GM23338 (cell line): ENCODE data around the gene RAP1GAP. TPM values are rescaled to one million over a fixed set of nuclear protein-coding genes. Genes with fewer than 3 reads are reported as not detected.

ENCODE experiments used
- ATAC-seq: fragments of 200-7000 bp; cut with Tn5 transposase; 3 replicates; pipeline ENCODE4 v1.9.1; 2020
- DNase-seq: peaks from one replicate; pipeline ENCODE4 v3.0.0-alpha.2; 2015; ENCODE audit warnings: low spot score
- H2AFZ ChIP-seq: fragments of 200-600 bp; sonication (generic); 2 replicates; pipeline ENCODE4 v1.8.0; 2016; ENCODE audit warnings: antibody characterized with exemption, mild to moderate bottlenecking, moderate library complexity
- H3F3A ChIP-seq: fragments of 200-600 bp; sonication (generic); replicated peaks from 2 replicates; pipeline ENCODE4 v1.8.0; 2017; ENCODE audit warnings: antibody characterized with exemption, mixed run types, low read depth
- H3K27ac ChIP-seq: fragments of 200-600 bp; sonication (generic); 2 replicates; pipeline ENCODE4 v1.6.1; 2016; ENCODE audit warnings: low read depth
- H3K27me3 ChIP-seq: fragments of 200-600 bp; sonication (generic); 2 replicates; pipeline ENCODE4 v1.8.0; 2016; ENCODE audit warnings: mild to moderate bottlenecking, mixed run types, moderate library complexity; ENCODE audit not compliant: insufficient read depth
- H3K36me3 ChIP-seq: fragments of 200-600 bp; sonication (generic); 2 replicates; pipeline ENCODE4 v1.8.0; 2016; ENCODE audit warnings: mild to moderate bottlenecking; ENCODE audit not compliant: insufficient read depth
- H3K4me1 ChIP-seq: fragments of 200-600 bp; sonication (generic); 2 replicates; pipeline ENCODE4 v1.8.0; 2016; ENCODE audit warnings: mild to moderate bottlenecking, moderate library complexity; ENCODE audit not compliant: insufficient read depth
- H3K4me2 ChIP-seq: fragments of 200-600 bp; sonication (generic); 2 replicates; pipeline ENCODE4 v1.7.1; 2017; ENCODE audit warnings: mixed run types
- H3K4me3 ChIP-seq: fragments of 200-600 bp; sonication (generic); 2 replicates; pipeline ENCODE4 v1.6.1; 2016; ENCODE audit warnings: mixed run types
- H3K79me2 ChIP-seq: fragments of 200-600 bp; sonication (generic); replicated peaks from 2 replicates; pipeline ENCODE4 v1.8.0; 2017; ENCODE audit warnings: mild to moderate bottlenecking; ENCODE audit not compliant: insufficient read depth
- H3K9me2 ChIP-seq: fragments of 200-600 bp; sonication (generic); 2 replicates; pipeline ENCODE4 v1.8.0; 2017; ENCODE audit not compliant: insufficient read depth
- H4K20me1 ChIP-seq: fragments of 200-600 bp; sonication (generic); replicated peaks from 2 replicates; pipeline ENCODE4 v1.8.0; 2017; ENCODE audit warnings: mild to moderate bottlenecking; ENCODE audit not compliant: insufficient read depth
- H3K27ac Mint-ChIP-seq: 2 replicates; pipeline ENCODE4 v1.8.0; 2020; ENCODE audit warnings: inconsistent platforms, mild to moderate bottlenecking, moderate library complexity, mixed read lengths
- H3K27me3 Mint-ChIP-seq: 3 replicates; pipeline ENCODE4 v1.8.0; 2022; ENCODE audit warnings: low read depth, mild to moderate bottlenecking, moderate library complexity, mixed read lengths, inconsistent platforms; ENCODE audit not compliant: insufficient read depth, poor library complexity
- H3K36me3 Mint-ChIP-seq: 3 replicates; pipeline ENCODE4 v1.8.0; 2021; ENCODE audit warnings: low read depth, mild to moderate bottlenecking, inconsistent platforms, moderate library complexity, mixed read lengths
- H3K4me1 Mint-ChIP-seq: 3 replicates; pipeline ENCODE4 v1.8.0; 2020; ENCODE audit warnings: mild to moderate bottlenecking, inconsistent platforms, mixed read lengths
- H3K4me3 Mint-ChIP-seq: 3 replicates; pipeline ENCODE4 v1.8.0; 2021; ENCODE audit warnings: moderate library complexity, mild to moderate bottlenecking, inconsistent platforms, mixed read lengths
- H3K9me3 Mint-ChIP-seq: 3 replicates; pipeline ENCODE4 v1.8.0; 2020; ENCODE audit warnings: moderate library complexity, mild to moderate bottlenecking, inconsistent platforms, mixed read lengths
- CREB1 ChIP-seq: fragments of 250-450 bp; sonication (Bioruptor Pico); IDR thresholded peaks from 2 replicates; pipeline ENCODE4 v1.5.0; 2020; ENCODE audit warnings: low read depth, mild to moderate bottlenecking, moderate library complexity
- EZH2 ChIP-seq: fragments of 200-600 bp; sonication (generic); IDR thresholded peaks from one replicate; pipeline ENCODE4 v1.8.0; 2017; ENCODE audit warnings: antibody characterized with exemption, mild to moderate bottlenecking, low read depth; ENCODE audit not compliant: unreplicated experiment
- EZH2phosphoT487 ChIP-seq: fragments of 200-600 bp; sonication (generic); IDR thresholded peaks from one replicate; pipeline ENCODE4 v1.8.1; 2018; ENCODE audit warnings: antibody characterized with exemption; ENCODE audit not compliant: unreplicated experiment
- STAT1 ChIP-seq: IDR thresholded peaks from one replicate; pipeline ENCODE4 v1.6.1; 2016; ENCODE audit warnings: antibody characterized with exemption; ENCODE audit not compliant: unreplicated experiment
- ZNF331 ChIP-seq: fragments of 250-450 bp; sonication (Bioruptor Pico); IDR thresholded peaks from 2 replicates; pipeline ENCODE4 v1.5.0; 2020; ENCODE audit warnings: low read depth, mild to moderate bottlenecking, moderate library complexity
- ZNF462 ChIP-seq: fragments of 250-450 bp; sonication (Bioruptor Pico); IDR thresholded peaks from 2 replicates; pipeline ENCODE4 v1.5.0; 2020; ENCODE audit warnings: mild to moderate bottlenecking, moderate library complexity
- polyA plus RNA-seq: library from polyadenylated mRNA; unstranded; fragments of >200 nt; fragmentation: Nextera tagmentation; extraction: Ambion mirVana; gene quantifications from 2 replicates; pipeline ENCODE4 v1.2.1, GENCODE V29; 2016
- total RNA-seq: library from RNA; depleted of rRNA; stranded (reverse); fragments of >200 nt; shearing (Covaris generic); gene quantifications from 2 replicates; pipeline ENCODE4 v1.2.3, GENCODE V29; 2014
- TF ChIP-seq, protein P1 (sequence below), 2 experiments: fragments of 200-600 bp in 1 of 2; sonication (generic) in 1 of 2; conservative IDR thresholded peaks; 2 replicates each; pipeline versions ENCODE4 v1.5.1 to v1.6.1; 2016 to 2017; ENCODE audit warnings: antibody characterized with exemption in 2 of 2, low read depth in 2 of 2, mild to moderate bottlenecking in 2 of 2, moderate library complexity in 1 of 2

RAP1GAP gene
- total and polyA plus RNA-seq, 2 experiments from 2014 or later: 4.3 to 6.6 TPM

DNA sequence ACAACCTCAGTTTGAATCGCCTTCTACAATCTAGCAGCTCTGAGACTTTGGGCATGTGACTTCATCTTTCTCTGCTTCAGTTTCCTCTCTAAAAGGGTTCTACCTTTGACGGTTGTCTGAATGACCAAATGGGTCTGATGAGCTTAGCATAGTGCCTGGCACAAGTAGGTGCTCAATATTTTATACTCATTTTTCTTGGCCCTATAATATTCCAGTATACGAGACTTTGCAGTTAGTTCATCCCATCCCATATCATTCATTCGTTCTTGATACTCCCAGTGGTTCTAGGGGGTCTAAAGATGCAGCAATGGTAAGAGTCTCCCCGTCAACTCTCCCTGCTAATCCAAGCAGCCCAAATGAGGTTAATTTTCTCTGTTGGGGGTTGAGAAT is 92.4 kb downstream of the RAP1GAP start (continued):
- TF ChIP-seq ZNF462 (CRISPR knock-in tag): no peak
- no peak for TF ChIP-seq STAT1
- TF ChIP-seq, protein P1, sequence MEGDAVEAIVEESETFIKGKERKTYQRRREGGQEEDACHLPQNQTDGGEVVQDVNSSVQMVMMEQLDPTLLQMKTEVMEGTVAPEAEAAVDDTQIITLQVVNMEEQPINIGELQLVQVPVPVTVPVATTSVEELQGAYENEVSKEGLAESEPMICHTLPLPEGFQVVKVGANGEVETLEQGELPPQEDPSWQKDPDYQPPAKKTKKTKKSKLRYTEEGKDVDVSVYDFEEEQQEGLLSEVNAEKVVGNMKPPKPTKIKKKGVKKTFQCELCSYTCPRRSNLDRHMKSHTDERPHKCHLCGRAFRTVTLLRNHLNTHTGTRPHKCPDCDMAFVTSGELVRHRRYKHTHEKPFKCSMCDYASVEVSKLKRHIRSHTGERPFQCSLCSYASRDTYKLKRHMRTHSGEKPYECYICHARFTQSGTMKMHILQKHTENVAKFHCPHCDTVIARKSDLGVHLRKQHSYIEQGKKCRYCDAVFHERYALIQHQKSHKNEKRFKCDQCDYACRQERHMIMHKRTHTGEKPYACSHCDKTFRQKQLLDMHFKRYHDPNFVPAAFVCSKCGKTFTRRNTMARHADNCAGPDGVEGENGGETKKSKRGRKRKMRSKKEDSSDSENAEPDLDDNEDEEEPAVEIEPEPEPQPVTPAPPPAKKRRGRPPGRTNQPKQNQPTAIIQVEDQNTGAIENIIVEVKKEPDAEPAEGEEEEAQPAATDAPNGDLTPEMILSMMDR (conservative IDR thresholded peaks at IDR 0.05; ENCODE audit: low read depth in 2 of 2): no peak
- no peak for TF ChIP-seq EZH2phosphoT487
- no peak for TF ChIP-seq EZH2

GRCh38 chr1:21576031-21576797 is 92.9 kb downstream of the RAP1GAP start:
- Histone ChIP-seq H3F3A (no peaks in the 10 kb centered on the region), H3K4me3 (no peak overlapping the region), H4K20me1 (0 out of 2 replicates have a peak, but pooled peaks cover 3% of the 10 kb centered on the region), H2AFZ (no peak overlapping the region), H3K36me3 (no peaks in the 10 kb centered on the region), H3K27me3 (no peaks in the 10 kb centered on the region), H3K79me2 (no peaks in the 10 kb centered on the region), H3K27ac (no peak overlapping the region), H3K4me2 (no peak overlapping the region), H3K9me2 (no peaks in the 10 kb centered on the region), H3K4me1 (peaks cover 6% of the 10 kb centered on the region; the same call in 1 of the 2 replicates)
- peaks cover 8% of the 10 kb centered on the region for H3K4me1 Mint-ChIP-seq
- H3K36me3 Mint-ChIP-seq: peaks cover 9% of the 10 kb centered on the region; the same call in 2 of the 3 replicates
- H3K27ac Mint-ChIP-seq: no peak overlapping the region
- no peak overlapping the region for H3K4me3 Mint-ChIP-seq
- peaks cover 14% of the 10 kb centered on the region for H3K27me3 Mint-ChIP-seq
- DNase-seq: no peak
- no peaks in the 10 kb centered on the region for H3K9me3 Mint-ChIP-seq
- ATAC-seq: no peak
- TF ChIP-seq ZNF331 (CRISPR knock-in tag) (no peak), CREB1 (CRISPR knock-in tag) (no peak)
